Measurements from ENCODE around the gene GARIN5B. TPM values are rescaled to one million over a fixed set of nuclear protein-coding genes. Genes with fewer than 3 reads are reported as not detected.

The GARIN5B gene
- total RNA-seq, 1 experiment from 2014 or later, result not detected

GRCh38 chr19:55314396-55314795 lies 48.7 kb downstream of the GARIN5B start (continued):
- no peak for TF ChIP-seq HMGXB4 (CRISPR knock-in tag; IDR thresholded peaks at IDR 0.05)

- Mint-ChIP-seq H3K36me3 (peaks cover 14% of the 10 kb centered on the region), H3K27ac (peak overlapping the region; percentile 81), H3K27me3 (ENCODE audit: low read depth) (peaks cover 5% of the 10 kb centered on the region; the same call in 1 of the 2 replicates), H3K4me1 (no peaks in the 10 kb centered on the region), H3K9me3 (no peaks in the 10 kb centered on the region), H3K4me3 (no peak overlapping the region)
- ChIA-PET POLR2A (interaction anchor here (0.6 to 1.0 kb wide), 3 partner anchors 19 to 26 kb away, joined by 3 to 5 read pairs (median 4); partner anchors contain the start of gene KMT5C), CTCF (interaction anchor here (0.9 to 4.1 kb wide), 5 partner anchors 8 to 106 kb away, joined by 3 to 18 read pairs (median 5); partner anchors contain the start of genes KMT5C and TMEM238)
- ATAC-seq, result no peak; the same call in 1 of the 2 replicates
- TF ChIP-seq HMGA2 (CRISPR knock-in tag; IDR thresholded peaks at IDR 0.05), result no peak
- no peak for TF ChIP-seq ZMAT4 (CRISPR knock-in tag; IDR thresholded peaks at IDR 0.05)
- TF ChIP-seq ZNF263 (CRISPR knock-in tag; IDR thresholded peaks at IDR 0.05; ENCODE audit: low read depth), result no peak
- no peak for DNase-seq (ENCODE audit: low spot score)
Observed at GRCh38 chr19:55312621-55313512, 50.2 kb downstream of the GARIN5B start.

GRCh38 chr19:55311797-55312196 lies 51.3 kb downstream of the GARIN5B start:
- Mint-ChIP-seq H3K27ac (no peak overlapping the region), H3K36me3 (peaks cover 18% of the 10 kb centered on the region), H3K9me3 (no peaks in the 10 kb centered on the region), H3K4me1 (no peaks in the 10 kb centered on the region), H3K27me3 (ENCODE audit: low read depth) (peaks cover 5% of the 10 kb centered on the region; the same call in 1 of the 2 replicates), H3K4me3 (no peak overlapping the region)
- ATAC-seq, result no peak
- no peak for TF ChIP-seq EMX1 (CRISPR knock-in tag; IDR thresholded peaks at IDR 0.05)
- no peak for TF ChIP-seq CDX4 (CRISPR knock-in tag; IDR thresholded peaks at IDR 0.05; ENCODE audit: borderline replicate concordance)
- no peak for TF ChIP-seq FOXJ3 (CRISPR knock-in tag; IDR thresholded peaks at IDR 0.05; ENCODE audit: borderline replicate concordance)
- no peak for TF ChIP-seq ZNF317 (CRISPR knock-in tag; IDR thresholded peaks at IDR 0.05; ENCODE audit: borderline replicate concordance, low read depth)
- no peak for TF ChIP-seq ATF6 (CRISPR knock-in tag; IDR thresholded peaks at IDR 0.05)
- POLR2A ChIA-PET, result no interaction called here
- no peak for DNase-seq (ENCODE audit: low spot score)
- CTCF ChIA-PET, result interaction anchor here (0.6 to 4.1 kb wide), 3 partner anchors 11 to 107 kb away, joined by 3 to 18 read pairs (median 3); no protein-coding TSS in a partner anchor

- Mint-ChIP-seq H3K27ac (no peak overlapping the region), H3K4me1 (no peaks in the 10 kb centered on the region), H3K36me3 (peaks cover 22% of the 10 kb centered on the region), H3K4me3 (no peak overlapping the region), H3K9me3 (no peaks in the 10 kb centered on the region), H3K27me3 (ENCODE audit: low read depth) (peaks cover 5% of the 10 kb centered on the region; the same call in 1 of the 2 replicates)
- POLR2A ChIA-PET, result no interaction called here
- DNase-seq (ENCODE audit: low spot score) (no peak), ATAC-seq (no peak)
- CTCF ChIA-PET, result interaction anchor here (1.4 to 4.1 kb wide), 2 partner anchors 10 to 107 kb away, joined by 3 to 18 read pairs; no protein-coding TSS in a partner anchor
- TF ChIP-seq SP1 (CRISPR knock-in tag; conservative IDR thresholded peaks at IDR 0.05) (no peak), ZNF317 (CRISPR knock-in tag; IDR thresholded peaks at IDR 0.05; ENCODE audit: borderline replicate concordance, low read depth) (no peak), PRRX2 (CRISPR knock-in tag; IDR thresholded peaks at IDR 0.05) (no peak)
Observed at GRCh38 chr19:55311397-55311796, 51.7 kb downstream of the GARIN5B start.

All from WTC11 (cell line).